EL (cell line): ENCODE measurements around the gene PPTC7.
"Not testable (repeated sequence)": the region's sequence is repeated elsewhere in the genome, so short reads cannot be mapped to it uniquely, and the experiment has no call there.

ENCODE experiments used
- DNase-seq: peaks from one replicate; pipeline ENCODE4 v3.0.0-alpha.2; 2016

Gene PPTC7, protein sequence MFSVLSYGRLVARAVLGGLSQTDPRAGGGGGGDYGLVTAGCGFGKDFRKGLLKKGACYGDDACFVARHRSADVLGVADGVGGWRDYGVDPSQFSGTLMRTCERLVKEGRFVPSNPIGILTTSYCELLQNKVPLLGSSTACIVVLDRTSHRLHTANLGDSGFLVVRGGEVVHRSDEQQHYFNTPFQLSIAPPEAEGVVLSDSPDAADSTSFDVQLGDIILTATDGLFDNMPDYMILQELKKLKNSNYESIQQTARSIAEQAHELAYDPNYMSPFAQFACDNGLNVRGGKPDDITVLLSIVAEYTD

DNA sequence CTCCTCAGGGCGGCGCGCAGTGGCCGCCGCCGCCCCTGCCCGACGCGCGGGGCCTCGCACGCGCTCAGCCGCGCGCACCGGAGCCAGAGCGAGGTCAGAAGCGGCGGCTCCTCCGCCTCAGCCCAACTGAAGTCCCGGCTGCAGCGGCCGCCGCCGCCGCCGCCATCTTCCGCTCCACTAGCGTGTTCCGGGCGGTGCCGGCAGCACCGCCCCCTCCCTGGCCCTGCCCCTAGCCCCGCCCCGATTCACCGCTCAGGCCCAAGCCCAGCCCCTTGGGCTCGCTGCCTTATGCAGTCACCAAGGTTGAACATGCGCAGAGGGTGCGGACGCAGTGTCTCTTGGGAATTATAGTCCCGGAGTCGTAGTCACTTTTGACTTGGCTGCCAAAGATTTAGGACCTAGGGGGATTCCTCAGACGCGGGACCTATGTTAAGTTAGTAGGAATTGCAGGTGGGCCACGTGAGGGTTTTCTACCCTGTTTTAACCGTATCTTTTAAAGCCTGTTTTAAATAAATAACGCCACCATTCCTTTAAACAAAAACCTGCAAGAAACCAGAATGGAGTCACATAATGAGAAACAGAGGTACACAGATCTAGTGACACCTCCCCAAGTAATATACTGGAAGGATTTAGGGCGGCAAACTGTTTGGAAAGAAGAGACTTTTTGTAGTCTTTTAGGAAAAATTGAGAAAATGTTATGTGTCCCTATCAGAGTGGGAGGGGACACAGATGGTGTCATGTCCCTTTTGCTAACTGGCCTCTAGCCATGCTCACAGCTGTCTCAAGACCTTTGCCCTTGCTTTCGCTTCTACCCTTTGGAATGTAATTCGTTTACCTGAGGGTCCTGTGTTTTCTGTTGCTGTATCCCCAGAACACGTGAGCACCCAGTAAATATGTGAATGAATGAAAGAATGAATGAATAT lies at the start of gene PPTC7:
PPTC7 (minus strand) TSS at position 182 of the 923 bp plus-strand sequence. CDS start 287 bp downstream, outside the sequence.
- peak; percentile 95 for DNase-seq

DNA sequence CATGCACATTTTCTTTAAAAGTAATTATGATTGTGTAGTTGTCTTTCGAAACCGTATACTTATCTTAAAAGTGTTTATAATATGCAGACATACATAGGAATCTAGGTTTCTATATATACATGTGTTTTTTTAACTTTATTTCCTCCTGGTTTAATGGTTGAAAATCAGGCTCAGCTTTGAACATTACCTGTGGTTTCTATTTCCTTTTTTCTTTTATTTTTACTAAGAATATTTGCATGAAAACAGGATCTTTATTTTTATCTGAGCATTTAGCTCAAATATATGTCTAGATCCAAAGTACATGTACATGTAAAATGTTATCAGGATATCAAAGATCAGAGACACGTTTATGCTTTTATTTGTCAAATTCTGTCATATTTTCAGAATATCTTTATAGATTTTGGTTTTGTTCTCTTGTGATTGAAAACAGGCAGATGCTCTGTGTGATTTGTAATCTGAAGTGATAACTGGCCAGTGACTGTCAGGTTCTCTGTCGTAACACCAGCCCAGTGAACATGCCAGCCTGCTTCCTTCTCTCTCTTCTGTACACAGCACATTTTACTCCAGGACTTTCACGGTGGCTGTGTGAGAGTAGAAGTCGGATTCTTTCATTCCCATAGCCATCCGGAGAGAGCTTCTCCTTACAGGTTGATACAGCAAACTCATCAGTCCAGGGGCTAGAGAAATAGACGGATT lies 44.5 kb upstream of the PPTC7 start:
- no peak for DNase-seq

DNA sequence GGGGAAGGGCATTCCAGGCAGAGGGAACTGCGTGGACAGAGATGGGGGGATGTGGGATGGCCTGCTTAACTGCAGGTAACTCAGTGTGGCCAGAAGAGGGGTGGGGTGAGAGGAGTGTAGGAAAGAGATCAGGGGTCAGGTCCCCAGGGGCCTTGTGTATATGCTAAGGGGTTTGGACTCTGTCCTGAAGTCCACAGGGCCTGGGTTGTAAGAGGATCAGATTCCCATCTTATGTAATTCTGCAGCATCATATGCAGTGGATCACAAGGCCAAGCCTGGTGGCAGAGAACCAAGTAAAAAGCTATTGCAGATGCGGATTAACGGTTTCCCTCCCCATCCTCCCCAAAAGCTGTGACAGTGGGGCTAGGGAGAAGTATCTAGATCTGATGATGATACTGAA lies 39.5 kb upstream of the PPTC7 start:
- no peak for DNase-seq

DNA sequence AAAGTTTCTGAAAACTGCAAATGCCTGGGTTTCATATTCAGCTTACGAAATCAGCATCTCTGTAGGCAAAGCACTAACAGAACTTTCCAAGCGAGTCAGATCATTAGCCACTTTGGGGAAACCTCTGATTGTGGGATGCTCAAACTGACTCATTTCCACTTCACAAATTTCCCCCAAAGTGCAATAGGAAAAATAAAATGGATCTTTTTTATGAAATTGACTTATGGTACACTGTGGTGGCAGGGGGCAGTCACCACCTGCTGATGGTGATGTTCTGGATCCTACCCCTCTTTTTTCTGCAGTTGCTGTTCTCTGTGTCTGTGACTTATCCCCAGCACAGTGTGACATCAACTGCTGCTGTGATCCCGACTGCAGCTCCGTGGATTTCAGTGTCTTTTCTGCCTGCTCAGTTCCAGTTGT lies 36.4 kb upstream of the PPTC7 start:
- DNase-seq = peak; percentile 13

- no peak for DNase-seq
These were observed 33.5 kb upstream of the PPTC7 start for GRCh38 chr12:110616471-110617115.

GRCh38 chr12:110615171-110615570 lies 32.1 kb upstream of the PPTC7 start:
- DNase-seq = no peak

DNA sequence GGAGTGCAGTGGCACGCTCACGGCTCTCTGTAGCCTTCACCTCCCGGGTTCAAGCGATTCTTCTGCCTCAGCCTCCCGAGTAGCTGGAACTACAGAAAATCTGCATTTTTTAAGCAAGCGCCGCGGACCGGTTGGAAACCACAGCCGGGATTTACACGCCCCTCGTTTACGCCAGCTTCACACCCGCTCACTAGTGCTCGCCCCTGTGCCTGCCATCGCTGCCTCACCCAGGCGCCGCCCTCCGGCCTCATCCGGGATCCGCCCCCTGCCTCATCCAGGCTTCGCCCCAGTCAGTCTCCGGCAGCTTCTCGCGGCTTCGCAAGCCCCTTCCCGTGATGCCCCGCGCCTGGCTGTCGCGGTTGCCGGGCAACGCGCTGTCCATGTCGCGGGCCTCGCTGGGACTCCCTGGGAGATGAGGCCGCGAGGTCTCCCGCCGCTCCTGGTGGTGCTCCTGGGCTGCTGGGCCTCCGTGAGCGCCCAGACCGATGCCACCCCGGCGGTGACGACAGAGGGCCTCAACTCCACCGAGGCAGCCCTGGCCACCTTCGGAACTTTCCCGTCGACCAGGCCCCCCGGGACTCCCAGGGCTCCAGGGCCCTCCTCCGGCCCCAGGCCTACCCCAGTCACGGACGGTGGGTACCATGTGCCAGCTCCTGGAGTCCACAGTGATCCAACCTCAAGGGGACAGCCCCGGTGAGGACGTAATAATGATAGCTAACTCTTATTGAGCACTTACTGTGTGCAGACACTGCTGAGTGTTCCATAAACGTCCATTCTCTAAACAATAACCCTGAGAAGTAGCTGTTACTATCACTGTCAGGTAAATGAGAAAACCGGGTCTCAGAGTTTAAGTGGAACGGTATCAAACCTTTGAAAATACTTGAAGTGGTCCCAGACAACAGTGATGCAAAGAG lies 30.9 kb upstream of the PPTC7 start, which contains the start of gene TCTN1:
TCTN1 (plus strand) TSS at position 359 of the 914 bp plus-strand sequence; CDS start at position 413, 54 bp downstream.
- peak; percentile 95 for DNase-seq

DNA sequence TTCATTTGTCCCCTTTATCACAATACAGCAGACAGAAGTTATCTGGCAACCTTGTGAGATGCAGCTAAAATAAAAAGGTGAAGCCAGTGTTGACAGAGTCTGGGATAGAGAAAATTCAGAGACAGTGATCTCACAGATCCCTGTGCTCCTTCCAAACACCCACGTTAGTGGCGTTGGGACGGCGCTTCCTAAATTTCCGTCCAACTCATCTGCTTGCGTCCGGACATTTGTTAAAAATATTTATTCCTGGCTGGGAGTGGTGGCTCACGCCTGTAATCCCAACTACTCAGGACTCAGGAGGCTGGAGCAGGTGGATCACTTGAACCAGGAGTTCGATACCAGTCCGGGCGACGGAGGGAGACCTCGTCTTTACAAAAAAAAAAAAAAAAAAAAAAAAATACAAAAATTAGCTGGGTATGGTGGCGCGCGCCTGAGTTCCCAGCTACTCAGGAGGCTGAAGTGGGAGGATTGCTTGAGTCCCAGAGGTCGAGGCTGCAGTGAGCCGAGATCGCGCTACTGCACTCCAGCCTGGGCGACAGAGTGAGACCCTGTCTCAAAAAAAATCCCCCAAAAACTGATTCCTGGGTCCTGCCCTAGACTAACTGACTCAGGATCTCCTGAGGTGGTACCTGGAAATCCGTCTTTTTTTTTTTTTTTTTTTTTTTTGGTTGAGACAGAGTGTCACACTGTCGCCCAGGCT lies 30.1 kb upstream of the PPTC7 start:
- DNase-seq = no peak

GRCh38 chr12:110606253-110606611 lies 23.1 kb upstream of the PPTC7 start:
- no peak for DNase-seq

GRCh38 chr12:110602085-110602814 lies 19.1 kb upstream of the PPTC7 start:
- DNase-seq = peak; percentile 58

- DNase-seq = peak; percentile 52
These were observed 17.1 kb upstream of the PPTC7 start for GRCh38 chr12:110600254-110600653.

- no peak for DNase-seq
These were observed 16.2 kb upstream of the PPTC7 start for GRCh38 chr12:110599334-110599733.

- no peak for DNase-seq
These were observed 14.8 kb upstream of the PPTC7 start for GRCh38 chr12:110597885-110598284.

DNA sequence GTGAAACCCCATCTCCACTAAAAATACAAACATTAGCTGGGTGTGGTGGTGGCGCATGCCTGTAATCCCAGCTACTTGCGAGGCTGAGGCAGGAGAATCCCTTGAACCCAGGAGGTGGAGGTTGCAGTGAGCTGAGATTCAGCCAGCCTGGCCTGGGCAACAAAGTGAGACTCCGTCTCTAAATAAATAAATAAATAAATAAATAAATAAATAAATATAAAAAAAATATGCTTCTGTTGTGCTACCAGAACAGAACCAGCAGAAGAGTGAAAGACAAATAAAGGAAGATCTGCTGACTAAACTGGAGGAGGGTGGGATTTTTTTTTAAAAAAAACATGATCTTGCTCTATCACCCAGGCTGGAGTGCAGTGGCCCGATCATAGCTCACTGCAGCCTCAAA lies 9.8 kb upstream of the PPTC7 start:
- DNase-seq = not testable (repeated sequence)

GRCh38 chr12:110592078-110592477 lies 9.0 kb upstream of the PPTC7 start:
- no peak for DNase-seq

- DNase-seq = no peak
These were observed 8.4 kb upstream of the PPTC7 start for GRCh38 chr12:110591451-110592051.

- no peak for DNase-seq
These were observed 7.7 kb upstream of the PPTC7 start for GRCh38 chr12:110590806-110591326.

DNA sequence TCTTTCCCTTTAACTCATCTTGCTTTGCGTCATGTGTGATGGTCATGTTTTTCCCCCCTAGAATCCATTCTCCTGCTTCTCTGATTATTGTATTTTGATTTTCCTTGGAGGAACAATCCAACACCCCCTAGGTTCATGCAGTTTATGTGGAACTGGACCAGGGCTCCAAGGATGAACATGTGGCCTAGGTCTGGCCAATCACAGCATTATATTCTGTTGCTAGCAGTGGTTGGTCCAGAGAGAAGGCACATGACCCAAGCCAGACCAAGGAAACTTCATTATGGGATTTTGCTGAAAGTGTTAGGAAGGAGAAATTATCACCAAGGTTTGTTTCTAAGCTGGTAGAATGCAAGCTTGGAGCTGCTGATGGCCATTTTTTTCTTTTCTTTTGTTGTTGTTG lies 6.9 kb upstream of the PPTC7 start:
- no peak for DNase-seq

DNA sequence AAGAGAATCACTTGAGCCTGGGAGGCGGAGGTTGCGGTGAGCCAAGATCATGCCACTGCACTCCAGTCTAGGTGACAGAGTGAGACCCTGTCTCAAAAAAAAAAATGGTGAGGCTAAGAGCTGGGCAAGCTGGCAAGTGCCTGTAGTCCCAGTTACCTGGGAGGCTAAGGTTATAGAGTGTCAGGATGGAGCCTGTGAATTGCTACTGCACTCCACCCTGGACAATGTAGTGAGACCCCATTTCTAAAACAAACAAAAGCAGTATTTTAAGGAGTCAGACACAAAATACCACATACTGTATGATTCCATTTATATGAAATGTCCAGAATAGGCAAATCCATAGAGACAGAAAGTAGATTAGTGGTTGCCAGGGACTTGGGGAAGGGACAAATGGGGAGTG lies 4.0 kb upstream of the PPTC7 start:
- not testable (repeated sequence) for DNase-seq
